Colonic mucosa (tissue), 4 donors: Measurements from ENCODE around the gene GNAT1. TPM values are rescaled to one million over a fixed set of nuclear protein-coding genes. Genes with fewer than 3 reads are reported as not detected.

Source experiments
- DNase-seq: peaks from one replicate; pipeline ENCODE4 v3.0.0-alpha.2; 2020
- H3K27ac ChIP-seq: fragments of 200-600 bp; one replicate; pipeline ENCODE4 v1.8.0; 2021
- H3K27me3 ChIP-seq: fragments of 200-600 bp; one replicate; pipeline ENCODE4 v1.8.0; 2021
- H3K36me3 ChIP-seq: fragments of 200-600 bp; one replicate; pipeline ENCODE4 v1.8.0; 2021
- H3K4me1 ChIP-seq: fragments of 200-600 bp; one replicate; pipeline ENCODE4 v1.8.0; 2021; ENCODE audit warnings: mild to moderate bottlenecking
- H3K4me3 ChIP-seq: fragments of 200-600 bp; one replicate; pipeline ENCODE4 v1.8.0; 2021
- H3K9ac ChIP-seq, 2 donors: one replicate each; pipeline ENCODE4 v1.7.0; 2013; ENCODE audit warnings: control low read depth in 2 of 2, low read depth in 2 of 2, low read length in 2 of 2
- H3K9me3 ChIP-seq: fragments of 200-600 bp; one replicate; pipeline ENCODE4 v1.8.0; 2021
- CTCF ChIP-seq: fragments of 200-600 bp; IDR thresholded peaks from one replicate; pipeline ENCODE4 v1.8.0; 2022; ENCODE audit warnings: antibody characterized with exemption, mild to moderate bottlenecking
- intact Hi-C: fragments of 100-400 bp; cut with DNase I; formaldehyde crosslinking; loops from one replicate; pipeline ENCODE4 v1.14.1; 2022
- total RNA-seq, 2 donors: library from RNA; stranded (reverse); fragmentation: NEBNext Ultra II Directional in 1 of 2; extraction: Animal tissue kit (Norgen Biotek cat#: 25700) in 1 of 2; gene quantifications; one replicate each; pipeline ENCODE4 v1.2.1, GENCODE V29; 2021
- donor health status: healthy.
- donor health status: DM: no; HTN: no; CAD: no.
- donor health status: DM: no; HTN: no; CAD: no.

GNAT1 gene
- total RNA-seq, 2 donors from 2014 or later, result not detected

- no peaks in the 10 kb centered on the region for H3K36me3 ChIP-seq
- intact Hi-C loops, result no loop called here
- TF ChIP-seq CTCF, result no peak
- no peaks in the 10 kb centered on the region for H3K9me3 ChIP-seq
- H3K4me3 ChIP-seq, result no peak overlapping the region
- DNase-seq, result no peak
- H3K4me1 ChIP-seq, result peaks cover 5% of the 10 kb centered on the region
- no peaks in the 10 kb centered on the region for H3K27me3 ChIP-seq
- no peak overlapping the region for H3K27ac ChIP-seq
- H3K9ac ChIP-seq, result no peak overlapping the region
Observed at GRCh38 chr3:50150404-50150750, 41.0 kb upstream of the GNAT1 start.

- peak; percentile 68 for DNase-seq
- Histone ChIP-seq H3K4me1 (peaks cover 5% of the 10 kb centered on the region), H3K9me3 (no peaks in the 10 kb centered on the region), H3K27me3 (no peaks in the 10 kb centered on the region), H3K27ac (no peak overlapping the region), H3K4me3 (no peak overlapping the region), H3K36me3 (no peaks in the 10 kb centered on the region), H3K9ac (no peak overlapping the region)
- TF ChIP-seq CTCF, result no peak
- intact Hi-C loops, result no loop called here
Observed at GRCh38 chr3:50150863-50151686, 40.3 kb upstream of the GNAT1 start.

- no peak for DNase-seq
- Histone ChIP-seq H3K9ac (no peak overlapping the region), H3K4me1 (peaks cover 5% of the 10 kb centered on the region), H3K27me3 (no peaks in the 10 kb centered on the region), H3K27ac (no peak overlapping the region), H3K9me3 (no peaks in the 10 kb centered on the region), H3K36me3 (no peaks in the 10 kb centered on the region), H3K4me3 (no peak overlapping the region)
- TF ChIP-seq CTCF, result no peak
- intact Hi-C loops, result no loop called here
Observed at GRCh38 chr3:50151728-50152127, 39.7 kb upstream of the GNAT1 start.

- no peak for TF ChIP-seq CTCF
- peak overlapping the region; percentile 50 for H3K4me3 ChIP-seq
- no peaks in the 10 kb centered on the region for H3K27me3 ChIP-seq
- H3K4me1 ChIP-seq, result peaks cover 5% of the 10 kb centered on the region
- H3K9ac ChIP-seq, result peak overlapping the region; percentile 46 to 60
- H3K9me3 ChIP-seq, result no peaks in the 10 kb centered on the region
- no peaks in the 10 kb centered on the region for H3K36me3 ChIP-seq
- no peak for DNase-seq
- no peak overlapping the region for H3K27ac ChIP-seq
- intact Hi-C loops, result no loop called here
Observed at GRCh38 chr3:50153782-50154475, 37.5 kb upstream of the GNAT1 start.

- DNase-seq, result no peak
- TF ChIP-seq CTCF, result no peak
- Histone ChIP-seq H3K4me1 (peaks cover 5% of the 10 kb centered on the region), H3K27ac (no peak overlapping the region), H3K9me3 (no peaks in the 10 kb centered on the region), H3K36me3 (no peaks in the 10 kb centered on the region), H3K4me3 (peak overlapping the region; percentile 50), H3K9ac (peak overlapping the region; percentile 46 to 60), H3K27me3 (no peaks in the 10 kb centered on the region)
- intact Hi-C loops, result no loop called here
Observed at GRCh38 chr3:50154476-50154839, 37.0 kb upstream of the GNAT1 start.
